Breast epithelium (tissue), 4 donors: ENCODE measurements around the gene NIFK. TPM values are rescaled to one million over a fixed set of nuclear protein-coding genes. Genes with fewer than 3 reads are reported as not detected.

Source experiments
- DNase-seq, 2 donors: peaks; one replicate each; pipeline ENCODE4 v3.0.0-alpha.2; 2019; ENCODE audit warnings: low spot score in 2 of 2
- H3K27ac ChIP-seq, 2 donors: fragments of 200-600 bp; sonication (generic) in 1 of 2; one replicate each; pipeline ENCODE4 v1.5.1; 2016 to 2019; ENCODE audit warnings: mild to moderate bottlenecking in 1 of 2
- H3K27me3 ChIP-seq, 2 donors: fragments of 200-600 bp; sonication (generic) in 1 of 2; one replicate each; pipeline versions ENCODE4 v1.5.1 to v1.6.0; 2017 to 2019; ENCODE audit warnings: control low read depth in 1 of 2, mild to moderate bottlenecking in 1 of 2
- H3K36me3 ChIP-seq: fragments of 200-600 bp; one replicate; pipeline ENCODE4 v1.5.1; 2019
- H3K4me1 ChIP-seq, 2 donors: fragments of 200-600 bp; sonication (generic); one replicate each; pipeline ENCODE4 v1.5.1; 2016 to 2019; ENCODE audit warnings: control low read depth in 1 of 2
- H3K4me3 ChIP-seq, 3 donors: fragments of 200-600 bp; sonication (generic); 1 replicate in 2 of 3; 2 replicates in 1 of 3; pipeline ENCODE4 v1.5.1; 2016 to 2019; ENCODE audit warnings: mild to moderate bottlenecking in 3 of 3, moderate library complexity in 2 of 3
- H3K9me3 ChIP-seq, 2 donors: fragments of 200-600 bp; sonication (generic) in 1 of 2; one replicate each; pipeline ENCODE4 v1.5.1; 2016 to 2019; ENCODE audit warnings: control low read depth in 1 of 2
- CTCF ChIP-seq, 3 donors: fragments of 450-650 bp; IDR thresholded peaks; one replicate each; pipeline ENCODE4 v1.5.1; 2016 to 2017; ENCODE audit warnings: antibody characterized with exemption in 3 of 3, mild to moderate bottlenecking in 3 of 3, moderate library complexity in 3 of 3
- POLR2A ChIP-seq: fragments of 450-650 bp; IDR thresholded peaks from one replicate; pipeline ENCODE4 v1.6.1; 2016; ENCODE audit warnings: antibody characterized with exemption, mild to moderate bottlenecking, moderate library complexity
- POLR2AphosphoS5 ChIP-seq, 3 donors: sonication (generic); formaldehyde crosslinking; IDR thresholded peaks; one replicate each; pipeline ENCODE4 v1.6.1; 2017; ENCODE audit warnings: antibody characterized with exemption in 3 of 3
- intact Hi-C: fragments of 100-400 bp; cut with DNase I; formaldehyde crosslinking; loops from one replicate; pipeline ENCODE4 v1.15.1; 2023; ENCODE audit warnings: low total_unique reads
- total RNA-seq, 3 donors: library from RNA; depleted of rRNA; stranded (reverse); fragments of >200 nt; gene quantifications; one replicate each; pipeline ENCODE4 v1.1.0, GENCODE V29; 2016

The NIFK gene
- total RNA-seq, 3 donors from 2014 or later = 33.9 to 45.6 (median 39.1) TPM

GRCh38 chr2:121682396-121683298, 54.0 kb downstream of the NIFK start:
- TF ChIP-seq POLR2A (no peak), CTCF (IDR thresholded peaks at IDR 0.05) (no peak), POLR2AphosphoS5 (IDR thresholded peaks at IDR 0.05) (no peak)
- no peaks in the 10 kb centered on the region for H3K27me3 ChIP-seq
- intact Hi-C loops = no loop called here
- no peaks in the 10 kb centered on the region for H3K36me3 ChIP-seq
- peaks cover 27% of the 10 kb centered on the region in 2 donors for H3K9me3 ChIP-seq
- H3K27ac ChIP-seq = no peak overlapping the region
- no peaks in the 10 kb centered on the region for H3K4me1 ChIP-seq
- no peak overlapping the region for H3K4me3 ChIP-seq
- no peak for DNase-seq

GRCh38 chr2:121677855-121678254, 58.8 kb downstream of the NIFK start:
- TF ChIP-seq POLR2A = no peak
- TF ChIP-seq POLR2AphosphoS5 (IDR thresholded peaks at IDR 0.05) = no peak
- no peak for TF ChIP-seq CTCF (IDR thresholded peaks at IDR 0.05)
- peaks cover 24 to 27% of the 10 kb centered on the region in 2 donors for H3K9me3 ChIP-seq
- no peak for DNase-seq
- no peak overlapping the region for H3K4me3 ChIP-seq
- H3K27me3 ChIP-seq = no peaks in the 10 kb centered on the region
- H3K36me3 ChIP-seq = no peaks in the 10 kb centered on the region
- H3K4me1 ChIP-seq = no peaks in the 10 kb centered on the region
- no peak overlapping the region for H3K27ac ChIP-seq
- intact Hi-C loops = no loop called here

Other genes starting within 250 kb of the NIFK start
- not detected for gene RNU4ATAC, start 206.0 kb downstream of the NIFK start, total RNA-seq
- gene CLASP1, start 87.4 kb downstream of the NIFK start, total RNA-seq = 100 to 1,000 TPM in 1 of 3 donors, 10 to 100 TPM in 2; 80.3 to 106 (median 98.7) TPM
- 10 to 100 TPM; 35.1 to 55.8 (median 42.7) TPM for gene TSN, start 18.8 kb upstream of the NIFK start, total RNA-seq